CD4-positive, alpha-beta T cell treated with Interleukin-4 for 4 hours (primary cell): Measurements from ENCODE around the gene CBLIF.
"Not testable (repeated sequence)": the region's sequence is repeated elsewhere in the genome, so short reads cannot be mapped to it uniquely, and the experiment has no call there.

Experiments used
- DNase-seq: peaks from one replicate; pipeline ENCODE4 v3.0.0-alpha.2; 2020

The CBLIF gene

DNA sequence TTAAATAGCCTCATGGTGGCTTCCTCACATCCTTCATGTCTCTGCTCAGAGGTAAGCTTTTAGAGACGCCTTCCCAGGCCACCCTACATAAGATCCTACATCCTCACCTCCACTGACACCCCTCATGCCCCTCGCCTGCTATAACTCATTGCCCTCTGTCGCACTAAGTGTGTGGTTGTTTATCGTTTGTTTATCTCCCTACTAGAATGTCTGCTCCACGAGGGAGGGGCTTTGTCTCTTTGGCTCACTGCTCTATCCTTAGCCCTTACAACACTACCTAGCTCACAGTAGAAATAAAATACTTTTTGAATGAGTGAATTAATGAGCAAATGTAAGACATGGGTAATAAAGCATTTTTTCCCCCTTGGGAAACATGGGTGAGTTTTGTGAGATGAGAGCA is 1.3 kb upstream of the CBLIF start:
- DNase-seq = no peak

DNA sequence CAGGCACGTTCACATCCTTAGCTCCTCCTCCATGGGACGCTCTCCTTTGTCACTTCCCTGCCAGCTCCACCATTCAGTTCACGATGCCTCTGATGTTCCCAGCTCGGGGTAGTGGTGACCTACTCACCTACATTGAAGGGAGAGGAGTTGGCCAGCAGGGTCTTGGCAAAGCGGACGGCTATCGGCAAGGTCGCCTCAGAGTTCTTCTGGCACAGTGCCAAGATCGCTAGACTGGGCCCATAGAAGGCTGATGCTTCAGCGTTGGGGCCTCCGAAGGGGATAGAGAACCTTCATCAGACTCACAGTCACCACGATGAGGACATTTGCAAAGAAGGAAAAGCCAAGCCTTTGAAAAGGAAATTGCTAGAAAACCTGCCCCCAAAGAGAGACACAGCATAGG is 3.0 kb downstream of the CBLIF start:
- no peak for DNase-seq

DNA sequence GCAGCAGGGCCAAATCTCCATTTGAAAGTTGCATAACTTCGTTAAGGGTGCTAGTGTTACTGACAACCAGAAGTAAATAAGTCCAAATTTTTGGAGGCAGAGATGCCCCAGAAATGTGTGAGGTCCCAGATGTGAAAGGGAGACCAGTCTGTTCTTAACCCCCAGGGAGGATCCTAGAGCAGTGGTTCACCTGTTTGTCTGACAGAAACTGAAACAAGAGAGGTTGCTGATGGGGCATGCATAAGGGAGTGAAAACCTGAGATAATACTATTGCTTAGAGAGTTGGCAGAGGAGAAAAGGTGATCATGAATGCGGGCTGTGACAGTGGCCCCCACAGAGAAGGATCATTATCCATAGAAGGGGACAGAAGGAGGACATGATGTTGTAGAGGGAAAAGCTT is 3.8 kb downstream of the CBLIF start:
- DNase-seq = no peak

DNA sequence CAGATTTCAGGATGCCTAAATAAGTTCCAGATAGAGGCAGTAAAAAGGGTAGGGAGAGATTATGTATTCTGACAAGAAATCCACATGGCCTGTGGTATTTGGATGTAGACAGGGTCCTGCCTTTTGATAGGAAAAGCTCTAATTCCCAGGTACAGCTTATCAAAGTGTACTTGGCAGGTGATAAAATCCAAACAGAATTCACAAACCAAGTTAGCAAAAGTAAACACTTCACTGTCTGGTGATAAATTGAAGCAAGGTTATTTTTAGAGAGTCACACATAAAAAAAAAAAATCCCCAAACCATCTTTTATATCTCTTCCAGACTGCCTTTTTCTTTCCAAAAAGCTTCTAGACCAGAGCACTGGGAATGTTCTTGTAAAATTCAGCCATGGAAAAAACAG is 5.7 kb downstream of the CBLIF start:
- DNase-seq = no peak

DNA sequence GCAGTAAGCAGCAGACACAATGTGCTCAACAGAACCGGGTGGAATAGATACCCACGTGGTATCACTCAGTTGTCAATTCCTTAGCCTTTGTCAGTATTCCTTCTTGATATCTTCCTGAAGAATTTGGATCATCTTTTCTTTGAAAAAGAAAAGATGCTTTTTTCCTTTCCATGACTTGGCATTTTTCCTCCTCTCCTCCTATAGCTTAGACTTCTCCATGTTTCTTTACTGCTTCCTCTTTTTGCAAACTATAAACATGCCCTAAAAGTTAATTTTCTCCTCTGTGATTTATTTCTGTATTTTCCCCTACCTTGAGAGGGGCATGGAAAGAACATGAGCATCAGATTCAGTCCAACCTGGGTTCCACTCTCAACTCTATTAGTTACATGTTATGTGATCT is 11.7 kb downstream of the CBLIF start:
- no peak for DNase-seq

DNA sequence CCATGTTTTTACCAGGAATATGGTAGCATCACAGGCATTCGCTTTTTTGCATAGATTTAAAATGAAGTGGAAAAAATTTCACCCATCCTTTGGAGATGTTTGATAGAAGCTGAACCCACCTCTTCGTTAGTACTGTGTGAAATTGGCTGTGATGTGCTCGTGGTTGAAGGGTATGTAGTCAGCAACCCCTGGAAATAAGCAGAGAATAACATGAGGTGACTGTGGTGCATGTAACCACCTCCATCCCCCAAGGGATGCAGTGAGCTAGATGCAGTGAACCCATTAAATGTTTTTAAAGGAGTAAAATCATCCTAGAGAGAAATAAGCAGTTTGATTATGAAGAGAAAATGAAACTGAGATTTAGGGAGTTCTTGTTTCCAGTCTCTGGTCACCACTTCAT is 15.9 kb downstream of the CBLIF start:
- DNase-seq = no peak

DNA sequence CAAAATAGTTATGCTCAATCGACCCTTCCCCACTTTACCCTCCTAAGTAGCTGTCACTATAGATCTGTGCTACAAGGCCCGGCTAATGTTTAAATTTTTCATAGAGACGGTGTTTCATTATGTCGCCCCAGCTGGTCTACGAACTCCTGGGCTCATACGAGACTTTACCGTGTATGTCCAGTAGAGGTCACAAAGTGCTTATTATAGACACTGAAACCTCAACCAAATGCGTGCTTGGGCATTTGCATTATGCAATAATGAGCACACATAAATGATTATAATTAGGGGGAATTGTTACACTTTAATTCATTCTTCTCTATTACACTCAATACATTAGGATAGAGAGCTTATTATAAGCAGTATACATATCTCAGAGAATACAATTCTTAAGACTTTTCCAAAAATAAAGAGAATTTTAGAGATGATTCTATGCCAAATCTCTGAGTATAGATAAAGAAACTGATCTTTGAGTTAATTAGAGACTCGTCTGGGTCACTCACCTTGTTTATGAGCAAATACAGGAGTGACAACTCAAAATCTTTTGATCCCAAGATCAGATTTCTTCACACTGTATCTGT is 22.2 kb downstream of the CBLIF start:
- peak; percentile 41 for DNase-seq

DNA sequence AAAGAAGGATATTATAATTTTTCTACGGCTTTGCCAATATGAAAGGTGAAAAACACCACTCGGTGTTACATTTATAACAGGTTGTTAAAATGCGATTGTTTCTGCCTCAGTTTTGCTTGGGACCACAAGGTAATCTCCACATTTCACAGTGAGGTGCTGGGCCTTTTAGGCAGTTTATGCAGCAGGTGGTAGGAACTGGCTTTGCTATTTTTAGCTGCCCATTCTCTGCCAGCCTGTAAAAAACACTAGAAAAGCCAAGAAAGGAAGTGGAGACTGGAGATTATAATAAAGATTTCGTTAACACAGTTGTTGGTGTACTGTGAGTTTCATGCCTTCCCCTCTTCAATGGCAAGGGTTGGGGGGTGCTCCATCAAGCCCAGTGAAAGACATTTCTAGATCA is 26.7 kb downstream of the CBLIF start:
- no peak for DNase-seq

DNA sequence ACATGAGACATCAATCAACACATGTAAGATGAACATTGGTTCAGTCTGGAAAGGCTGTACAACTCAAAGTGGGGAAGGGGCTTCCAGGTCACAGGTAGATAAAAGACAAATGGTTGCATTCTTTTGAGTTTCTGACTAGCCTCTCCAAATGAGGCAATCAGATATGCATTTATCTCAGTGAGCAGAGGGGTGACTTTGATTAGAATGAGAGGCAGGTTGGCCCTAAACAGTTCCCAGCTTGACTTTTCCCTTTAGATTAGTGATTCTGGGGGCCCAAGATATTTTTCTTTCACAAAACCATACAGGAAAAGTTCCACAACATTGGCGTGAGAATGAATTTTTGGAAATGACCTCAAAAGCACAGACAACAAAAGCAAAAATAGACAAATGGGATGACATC is 28.9 kb downstream of the CBLIF start:
- DNase-seq = not testable (repeated sequence)

DNA sequence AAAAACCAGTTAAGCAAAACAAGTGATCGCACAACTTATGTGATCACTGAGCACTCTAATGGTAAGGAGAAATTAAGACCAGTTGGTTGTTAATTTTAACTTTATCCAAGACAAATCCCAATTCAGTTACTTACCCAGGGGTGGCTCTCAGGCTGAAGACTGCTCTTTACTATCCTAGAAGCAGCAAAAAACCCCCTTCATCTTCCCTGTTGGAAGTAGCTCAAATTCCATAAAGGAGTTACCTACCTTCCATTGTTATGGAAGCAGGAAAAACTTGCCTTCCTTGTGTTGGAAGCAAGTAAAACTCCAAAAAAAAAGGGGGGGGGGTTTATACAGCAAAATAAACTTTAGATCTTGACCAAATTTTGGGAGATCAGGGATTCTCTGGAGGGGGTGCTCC is 29.5 kb downstream of the CBLIF start:
- DNase-seq = no peak

DNA sequence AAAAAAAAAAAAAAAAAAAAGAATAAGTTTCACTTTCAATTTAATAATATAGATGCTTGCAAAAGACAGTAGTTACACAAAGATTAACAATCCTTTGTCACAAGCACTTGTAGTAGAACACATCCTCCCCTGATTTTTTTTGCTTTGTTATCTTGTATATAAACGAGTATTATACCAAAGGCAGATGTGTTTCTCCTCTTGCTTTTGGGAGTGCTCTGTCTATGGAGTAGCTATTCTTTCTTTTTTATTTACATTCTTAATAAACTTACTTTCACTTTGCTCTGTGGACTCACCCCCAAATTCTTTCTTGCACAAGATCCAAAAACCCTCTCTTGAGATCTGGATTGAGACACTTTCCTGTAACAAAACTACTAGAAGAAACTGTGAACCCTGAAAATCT is 31.3 kb downstream of the CBLIF start:
- no peak for DNase-seq

DNA sequence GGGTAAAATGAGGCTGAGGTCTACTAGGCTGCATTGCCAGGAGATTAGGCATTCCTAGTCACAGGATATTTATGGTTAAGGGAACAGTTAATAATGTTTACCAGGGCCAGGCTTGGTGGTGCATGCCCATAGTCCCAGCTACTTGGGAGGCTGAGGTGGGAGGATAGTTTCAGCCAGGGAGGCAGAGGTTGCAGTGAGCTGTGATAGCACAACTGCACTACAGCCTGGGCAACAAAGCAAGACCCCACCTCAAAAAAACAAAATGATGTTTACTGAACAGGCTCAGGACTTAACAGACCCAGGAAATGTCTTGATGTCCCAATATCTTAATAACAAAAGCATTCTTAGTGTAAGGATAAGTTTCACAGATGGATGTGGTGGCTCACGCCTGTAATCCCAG is 31.9 kb downstream of the CBLIF start:
- no peak for DNase-seq

DNA sequence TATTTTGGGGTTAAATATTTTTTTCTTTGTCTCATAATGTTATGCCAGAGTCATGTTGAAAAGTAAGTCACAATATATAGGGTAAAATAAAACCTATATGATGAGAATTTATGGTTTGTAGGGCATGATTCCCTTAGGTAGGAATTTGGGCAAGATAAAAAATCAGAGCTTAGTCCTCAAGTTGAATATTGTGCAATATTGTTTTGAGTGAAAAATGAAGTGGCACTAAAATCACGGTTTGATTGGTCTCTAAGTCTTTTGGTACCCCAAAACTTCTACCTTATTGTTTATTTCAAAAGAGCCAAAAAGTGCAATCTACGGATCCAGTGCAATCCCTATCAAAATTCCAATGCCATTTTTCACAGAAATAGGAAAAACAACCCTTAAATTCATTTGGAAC is 33.1 kb downstream of the CBLIF start:
- no peak for DNase-seq

DNA sequence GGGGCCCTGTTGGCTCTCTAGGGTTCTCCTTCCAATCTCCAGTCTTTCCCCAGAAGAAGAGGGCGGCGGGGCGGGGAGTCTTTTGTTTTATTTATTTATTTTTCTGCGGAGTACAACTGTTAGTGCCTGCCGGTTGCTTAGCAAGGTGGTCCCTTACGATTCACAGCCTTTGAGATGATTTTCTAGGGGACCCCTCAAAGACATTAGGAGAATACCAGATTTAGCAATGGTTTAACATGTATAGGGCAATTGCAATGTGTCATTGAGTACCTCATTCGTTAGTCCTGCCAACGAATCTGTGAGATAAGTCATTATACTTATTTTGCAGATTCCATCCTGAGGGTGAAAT is 34.4 kb downstream of the CBLIF start:
- DNase-seq = no peak

DNA sequence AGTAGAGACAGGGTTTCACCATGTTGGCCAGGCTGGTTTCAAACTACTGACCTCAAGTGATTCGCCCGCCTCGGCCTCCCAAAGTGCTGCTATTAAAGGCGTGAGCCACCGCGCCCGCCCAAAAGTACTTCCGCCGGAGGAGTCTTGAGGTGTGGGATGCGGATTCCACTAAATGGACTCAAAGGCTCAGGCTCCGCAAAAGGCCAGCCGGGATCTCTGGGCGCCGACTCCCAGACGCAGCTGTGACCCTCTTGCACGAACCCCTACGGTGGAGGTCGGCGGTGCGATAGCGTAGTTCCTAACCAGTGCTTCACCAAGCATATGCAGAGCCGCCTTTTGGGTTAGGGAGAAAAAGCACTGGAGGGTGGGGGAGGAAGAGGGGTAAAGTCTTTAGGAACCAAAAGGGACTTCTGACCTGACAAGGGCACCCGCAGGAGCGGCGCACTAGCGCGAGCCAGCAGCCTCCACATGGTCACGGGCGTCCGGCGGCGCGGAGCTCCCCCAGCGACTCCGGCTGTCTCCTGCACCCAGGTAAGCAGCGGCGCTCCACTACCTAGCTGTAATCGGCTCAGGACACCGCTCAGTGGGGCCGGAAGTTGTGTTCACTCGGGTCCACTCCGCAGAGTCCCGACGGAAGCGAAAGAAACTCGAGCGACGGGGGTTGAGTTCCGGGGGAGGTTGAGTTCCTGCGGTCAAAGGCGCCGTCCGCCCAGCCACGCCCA is 34.9 kb downstream of the CBLIF start, which contains the start of gene MRPL16:
Gene MRPL16, minus strand, starts transcription at position 590 of the 722 bp plus-strand sequence. Its CDS starts 120 bp downstream, at position 470.
- DNase-seq = peak; percentile 91

DNA sequence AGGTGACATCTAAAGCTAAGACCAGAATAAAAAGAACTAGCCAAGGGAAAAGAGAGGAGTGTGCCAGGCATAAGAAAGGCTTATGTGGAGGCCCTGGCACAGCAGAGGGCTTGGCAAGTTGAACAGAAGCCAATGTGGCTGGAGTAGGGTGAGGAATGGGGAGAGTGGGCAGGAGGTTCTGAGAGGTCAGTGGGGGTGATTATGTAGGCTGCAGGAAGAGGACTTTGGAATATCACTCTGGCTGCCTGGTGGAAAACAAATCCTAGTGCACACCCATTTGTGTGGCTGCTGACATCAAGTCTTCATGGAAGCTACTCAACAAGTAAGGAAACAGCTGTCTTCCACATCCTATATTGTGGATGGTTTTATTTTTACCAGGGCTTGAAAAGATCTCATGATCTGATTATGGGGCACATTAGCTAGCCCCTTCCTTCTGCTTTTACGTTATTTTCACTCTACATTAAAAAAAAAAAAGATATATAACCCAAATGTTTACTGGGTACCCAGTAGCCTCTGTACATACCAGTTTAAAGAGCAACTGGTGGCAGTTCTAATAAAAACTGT is 38.2 kb downstream of the CBLIF start:
- no peak for DNase-seq

DNA sequence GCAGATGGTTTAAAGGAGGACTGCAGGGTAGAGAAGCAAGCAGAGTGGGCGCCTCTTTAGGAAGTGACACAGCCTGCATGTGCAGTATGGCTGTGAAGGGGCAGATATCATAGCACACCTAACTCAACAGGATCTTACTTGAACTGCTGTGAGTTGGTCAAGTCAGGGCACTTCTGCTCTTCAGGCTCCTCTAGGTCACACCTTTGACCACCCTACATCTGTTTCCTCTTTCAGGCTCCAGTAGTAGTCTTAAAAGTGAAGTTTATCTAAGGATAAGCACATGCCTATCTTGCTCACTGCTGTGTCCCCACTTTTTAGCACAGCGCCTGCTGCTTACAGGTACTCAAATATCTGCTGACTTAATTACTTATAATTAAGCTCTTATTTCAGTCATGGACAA is 41.2 kb downstream of the CBLIF start:
- no peak for DNase-seq

DNA sequence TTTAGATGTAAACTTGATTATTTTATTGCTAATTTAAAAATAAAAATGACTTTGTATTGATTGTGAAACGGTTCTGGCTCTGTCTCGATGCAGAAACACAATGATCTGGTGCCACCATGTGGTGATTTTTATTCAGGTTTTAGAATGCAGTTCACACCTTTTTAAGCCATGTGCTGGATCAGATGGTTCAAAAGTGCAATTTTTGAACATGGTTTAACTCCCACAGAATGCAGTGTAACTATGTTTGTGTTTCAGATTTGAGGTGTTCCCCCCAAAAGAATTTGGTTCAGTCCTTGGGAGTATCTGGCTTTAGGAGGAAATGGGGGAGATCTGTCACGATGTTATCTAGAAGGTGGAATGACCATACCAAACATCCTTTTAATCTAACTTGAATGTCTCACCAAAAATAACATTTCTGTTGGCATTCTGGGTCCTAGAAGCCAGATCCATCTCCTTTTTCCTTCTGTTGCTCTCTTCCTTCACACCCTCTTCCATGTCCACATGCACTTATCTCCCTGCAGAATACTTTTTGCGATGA is 42.6 kb downstream of the CBLIF start:
- DNase-seq = peak; percentile 67

DNA sequence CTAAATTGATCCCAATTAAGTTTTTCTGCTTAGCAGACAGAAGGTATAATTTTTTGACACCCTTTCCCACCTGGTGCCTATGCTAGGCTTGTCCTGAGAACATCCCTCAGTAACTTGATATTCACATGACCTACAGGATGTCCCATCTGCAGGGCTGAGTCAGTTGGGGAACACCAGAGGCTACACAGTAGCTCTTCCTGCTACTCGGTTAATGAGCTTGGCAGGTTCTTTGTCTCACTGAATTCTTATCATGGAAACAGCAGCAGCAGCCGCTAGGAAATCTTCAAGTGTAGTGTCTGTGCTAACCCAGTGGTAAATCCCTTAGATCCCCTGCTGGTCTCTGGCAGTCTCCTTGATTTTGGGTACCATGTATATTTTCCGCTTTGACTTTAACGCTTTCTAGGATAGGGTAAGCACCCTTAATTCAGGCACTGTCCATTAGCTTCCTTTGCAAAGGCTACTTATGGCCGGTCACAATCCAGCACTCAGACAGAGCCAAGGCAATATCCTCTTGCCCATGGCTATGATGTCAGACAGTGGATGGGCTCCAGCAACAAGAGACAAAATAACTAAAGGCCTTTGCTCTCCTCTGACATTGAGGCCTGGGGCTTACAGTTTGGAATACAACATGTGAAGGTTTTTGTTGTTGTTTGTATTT is 43.2 kb downstream of the CBLIF start:
- no peak for DNase-seq

DNA sequence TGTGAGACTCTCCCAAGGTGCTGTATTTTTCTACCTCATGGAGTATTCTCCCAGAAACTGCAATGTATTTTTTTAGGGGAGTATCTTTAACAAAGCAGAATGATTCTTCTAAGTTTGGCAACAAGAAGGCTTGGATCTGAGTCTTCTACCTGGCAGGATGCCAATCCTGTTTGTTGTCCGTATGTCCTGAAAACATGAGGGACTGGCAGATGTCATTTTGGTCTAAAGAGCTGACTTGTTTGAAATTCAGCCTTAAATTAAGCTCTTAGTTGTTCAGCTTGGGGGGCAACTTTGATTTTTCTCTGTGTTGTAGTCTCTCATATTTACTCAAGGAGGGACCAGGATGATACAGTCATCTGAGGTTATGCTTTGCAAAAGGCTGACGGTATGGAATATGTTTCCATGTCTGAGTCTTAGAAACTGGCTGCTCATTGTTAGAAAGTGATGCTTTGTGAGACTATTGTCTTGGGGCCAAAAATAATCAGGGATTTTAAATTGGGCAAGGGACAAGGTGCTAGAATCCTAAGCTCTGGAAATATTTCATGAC is 44.1 kb downstream of the CBLIF start:
- DNase-seq = no peak

DNA sequence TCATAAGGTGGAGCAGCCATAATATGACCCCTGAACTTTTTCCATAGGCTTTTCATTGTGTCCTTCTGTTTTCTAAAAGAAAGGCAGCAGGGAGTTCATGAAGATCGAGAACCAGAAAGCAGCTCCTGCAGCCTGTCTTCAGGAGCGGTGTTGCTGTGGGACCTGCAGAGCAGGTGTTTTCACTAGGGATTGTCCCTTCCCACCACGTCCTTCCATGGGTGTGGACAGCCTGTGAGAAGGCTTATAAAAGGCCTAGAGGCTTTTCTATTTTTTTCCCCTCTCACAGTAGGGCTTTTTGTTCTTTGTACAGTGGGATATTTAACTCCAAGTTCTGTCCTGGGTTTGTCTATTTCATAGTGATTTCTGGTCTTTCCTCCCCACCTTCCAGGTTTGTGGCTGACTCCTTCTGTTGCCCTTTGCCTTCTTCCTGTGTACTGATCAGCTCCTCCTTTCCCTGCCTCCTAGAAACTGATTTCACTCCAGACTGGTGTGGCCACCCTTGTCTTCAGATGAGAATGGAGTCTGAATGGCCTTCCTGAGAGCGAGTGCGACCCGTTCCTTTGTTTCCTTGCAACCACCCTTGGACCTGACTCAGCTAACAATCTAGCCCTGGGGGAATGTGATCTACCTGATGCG is 44.8 kb downstream of the CBLIF start:
- no peak for DNase-seq

DNA sequence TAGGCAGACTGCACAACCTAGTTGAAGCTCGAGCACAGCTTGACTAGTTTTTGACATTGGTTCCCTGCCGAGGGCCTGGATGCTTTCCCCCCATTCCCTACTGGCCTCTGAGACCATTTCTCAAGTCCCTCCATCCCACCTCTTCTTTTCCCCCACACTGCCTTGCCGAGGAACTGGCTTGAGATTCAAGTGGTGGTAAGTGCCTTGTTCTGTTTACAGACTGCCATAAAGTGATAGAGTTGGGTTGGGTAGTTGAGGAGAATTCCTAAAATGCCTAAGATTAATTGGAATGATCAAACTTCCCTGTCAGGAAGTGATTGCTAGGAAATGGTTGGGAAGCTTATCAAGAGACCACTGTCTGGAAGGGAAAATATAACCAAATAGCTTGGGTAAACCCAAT is 50.9 kb downstream of the CBLIF start:
- DNase-seq = no peak

DNA sequence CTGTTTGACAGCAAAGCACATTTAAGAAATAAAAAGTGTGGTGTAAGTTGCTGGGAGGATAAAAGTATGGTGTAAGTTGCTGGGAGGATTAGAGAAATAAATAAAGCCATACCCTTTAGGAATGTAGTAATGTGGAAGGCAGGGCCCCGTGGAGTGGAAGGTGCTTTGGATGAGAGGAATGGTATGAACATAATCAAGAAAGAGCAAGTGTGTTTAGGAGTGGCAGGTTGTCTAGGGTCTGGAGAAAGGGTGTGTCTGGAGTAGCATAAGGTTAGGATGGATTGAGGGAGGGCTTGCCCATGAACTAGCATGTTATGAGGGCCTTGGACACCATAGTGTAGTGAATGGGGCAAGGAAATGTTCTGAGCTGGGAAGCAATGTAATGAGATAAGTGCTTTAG is 52.8 kb downstream of the CBLIF start:
- DNase-seq = no peak
